Smooth muscle cell of the umbilical artery (primary cell): ENCODE results near the gene LAX1. TPM values are rescaled to one million over a fixed set of nuclear protein-coding genes. Genes with fewer than 3 reads are reported as not detected.

Source experiments
- total RNA-seq: library from RNA; depleted of rRNA; stranded (reverse); fragments of >200 nt; gene quantifications from 2 replicates; pipeline ENCODE4 v1.2.3, GENCODE V29; 2014

LAX1 gene
- 0.05 TPM in 1 of 2 replicates, not detected in the other for total RNA-seq

GRCh38 chr1:203765029-203765837 is at the start of gene LAX1:
LAX1 (plus strand) TSS chr1:203765183; CDS start chr1:203765566, 383 bp downstream.

GRCh38 chr1:203795441-203796235 is 30.7 kb downstream of the LAX1 start, which contains the start of the genes ZBED6 and ZC3H11A:
ZBED6 (plus strand) TSS chr1:203795623; CDS start chr1:203797523, 1,900 bp downstream.
ZC3H11A (plus strand) TSS chr1:203795623; CDS start chr1:203817071, 21,448 bp downstream.

Other genes starting within 250 kb of the LAX1 start
- 126 and 247 TPM in 2 replicates for gene ATP2B4, start 138.4 kb upstream of the LAX1 start, total RNA-seq
- gene ZBED6, start 30.4 kb downstream of the LAX1 start, total RNA-seq: 7.9 and 14.3 TPM in 2 replicates
- gene ZC3H11A, start 30.4 kb downstream of the LAX1 start, total RNA-seq: 102 and 142 TPM in 2 replicates
- gene SNRPE, start 96.4 kb downstream of the LAX1 start, total RNA-seq: 40.1 and 93.6 TPM in 2 replicates